BLaER1 (cell line): ENCODE measurements around the gene CREBRF.

Experiments used
- H3K27ac ChIP-seq: shearing (Covaris generic); formaldehyde crosslinking; 2 replicates; pipeline ENCODE4 v1.8.1; 2022
- H3K27me3 ChIP-seq: shearing (Covaris generic); formaldehyde crosslinking; 2 replicates; pipeline ENCODE4 v1.8.1; 2022
- H3K36me3 ChIP-seq: shearing (Covaris generic); formaldehyde crosslinking; 2 replicates; pipeline ENCODE4 v1.8.1; 2022
- H3K4me1 ChIP-seq: shearing (Covaris generic); formaldehyde crosslinking; 2 replicates; pipeline ENCODE4 v1.8.1; 2022
- H3K4me2 ChIP-seq: shearing (Covaris generic); formaldehyde crosslinking; 2 replicates; pipeline ENCODE4 v1.8.1; 2022
- H3K4me3 ChIP-seq: shearing (Covaris generic); formaldehyde crosslinking; 2 replicates; pipeline ENCODE4 v1.8.1; 2022
- H3K9ac ChIP-seq: shearing (Covaris generic); formaldehyde crosslinking; 2 replicates; pipeline ENCODE4 v1.8.1; 2022
- H3K9me3 ChIP-seq: shearing (Covaris generic); formaldehyde crosslinking; 2 replicates; pipeline ENCODE4 v1.8.1; 2022
- H4K20me1 ChIP-seq: shearing (Covaris generic); formaldehyde crosslinking; 2 replicates; pipeline ENCODE4 v1.8.1; 2022
- Cebpa-rat ChIP-seq: shearing (Covaris generic); IDR thresholded peaks from 2 replicates; pipeline ENCODE4 v1.8.1; 2022

Gene CREBRF

DNA sequence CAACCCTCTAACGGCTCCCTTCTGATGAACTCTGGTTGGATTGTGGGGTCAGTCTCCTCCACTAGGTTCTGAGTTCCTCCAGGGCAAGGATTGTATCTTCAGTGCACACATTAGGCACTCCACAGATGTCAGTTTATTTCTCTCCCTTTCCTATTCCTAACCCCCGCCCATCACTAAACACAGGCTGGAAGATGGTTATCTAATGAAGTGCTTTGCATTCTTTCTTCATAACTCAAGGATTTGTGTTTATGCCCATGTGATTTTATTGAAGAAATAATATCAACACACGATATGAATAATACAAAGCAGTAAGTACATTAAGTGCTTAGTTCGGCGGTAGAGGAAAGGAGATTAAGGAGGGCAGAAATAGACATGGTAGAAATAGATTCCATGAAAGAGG is 4.4 kb upstream of the CREBRF start:
- no peak for TF ChIP-seq Cebpa-rat
- Histone ChIP-seq H3K27me3 (no peaks in the 10 kb centered on the region), H3K9ac (no peak overlapping the region), H3K36me3 (no peaks in the 10 kb centered on the region), H3K9me3 (no peaks in the 10 kb centered on the region), H3K27ac (no peak overlapping the region), H4K20me1 (peaks cover 4% of the 10 kb centered on the region; the same call in 1 of the 2 replicates), H3K4me2 (no peak overlapping the region), H3K4me1 (peaks cover 6% of the 10 kb centered on the region; the same call in 1 of the 2 replicates), H3K4me3 (no peak overlapping the region)

DNA sequence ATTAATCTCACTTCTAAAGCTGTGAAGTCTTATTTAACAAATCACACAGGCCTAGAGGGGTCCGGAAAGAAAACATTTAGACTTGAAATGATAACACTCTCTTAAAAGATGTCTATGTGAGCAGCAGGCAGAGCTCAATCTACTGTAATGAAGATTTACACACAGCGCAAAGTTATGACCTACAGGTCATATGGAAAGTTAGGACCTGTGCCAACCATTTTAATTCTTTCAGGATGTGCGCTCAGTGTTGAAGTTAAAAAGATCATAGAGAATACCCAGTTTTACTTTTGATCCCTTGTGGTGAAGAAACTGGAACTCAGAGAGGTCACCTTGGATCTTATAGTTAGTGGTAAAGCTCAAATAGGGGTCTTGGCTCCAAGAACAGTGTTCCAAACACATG is 3.1 kb upstream of the CREBRF start:
- Histone ChIP-seq H3K27ac (no peak overlapping the region), H3K4me2 (no peak overlapping the region), H3K9me3 (no peaks in the 10 kb centered on the region), H3K36me3 (no peaks in the 10 kb centered on the region), H3K4me1 (peaks cover 10% of the 10 kb centered on the region), H4K20me1 (peaks cover 13% of the 10 kb centered on the region), H3K27me3 (no peaks in the 10 kb centered on the region), H3K4me3 (no peak overlapping the region), H3K9ac (no peak overlapping the region)
- TF ChIP-seq Cebpa-rat, result no peak

DNA sequence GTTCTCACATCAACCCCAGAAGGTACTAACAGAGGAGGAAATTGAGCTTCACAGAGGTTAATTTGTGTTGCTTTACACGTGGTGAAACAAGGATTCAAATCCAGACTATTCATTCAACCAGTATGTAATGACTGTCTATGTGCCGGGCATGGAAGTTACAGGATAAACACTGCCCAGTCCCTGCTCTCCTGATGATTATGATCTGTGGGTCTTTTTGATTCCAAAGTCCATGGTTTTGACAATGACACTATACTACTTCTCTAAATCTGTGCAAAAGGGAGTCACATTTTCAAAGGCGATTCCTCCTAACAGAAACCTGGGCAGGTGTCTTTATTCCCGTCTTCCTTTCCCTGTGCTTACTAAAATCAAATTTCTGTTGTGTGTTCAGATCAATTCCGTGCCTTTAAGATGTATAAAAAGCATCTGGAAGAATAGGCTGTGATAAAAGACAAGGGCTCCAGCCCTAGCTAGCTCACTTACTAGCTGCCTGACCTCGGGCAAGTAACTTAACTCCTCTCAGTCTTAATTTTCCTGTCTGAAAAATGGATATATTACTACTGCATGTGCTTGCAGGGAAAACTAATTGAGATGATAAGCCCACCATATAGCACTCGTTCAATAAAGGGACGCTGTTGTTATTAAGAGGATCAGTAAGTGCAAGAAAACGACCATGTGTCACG is 970 bp upstream of the CREBRF start:
- H3K4me3 ChIP-seq, result peak overlapping the region; percentile 99
- no peak overlapping the region for H3K27ac ChIP-seq
- H3K4me1 ChIP-seq, result peaks cover 18% of the 10 kb centered on the region
- peak overlapping the region; percentile 21; the same call in 1 of the 2 replicates for H3K9ac ChIP-seq
- H4K20me1 ChIP-seq, result peaks cover 34% of the 10 kb centered on the region
- peak overlapping the region; percentile 75 for H3K4me2 ChIP-seq
- no peaks in the 10 kb centered on the region for H3K27me3 ChIP-seq
- no peak for TF ChIP-seq Cebpa-rat
- peaks cover under 1% of the 10 kb centered on the region; the same call in 1 of the 2 replicates for H3K36me3 ChIP-seq
- no peaks in the 10 kb centered on the region for H3K9me3 ChIP-seq

DNA sequence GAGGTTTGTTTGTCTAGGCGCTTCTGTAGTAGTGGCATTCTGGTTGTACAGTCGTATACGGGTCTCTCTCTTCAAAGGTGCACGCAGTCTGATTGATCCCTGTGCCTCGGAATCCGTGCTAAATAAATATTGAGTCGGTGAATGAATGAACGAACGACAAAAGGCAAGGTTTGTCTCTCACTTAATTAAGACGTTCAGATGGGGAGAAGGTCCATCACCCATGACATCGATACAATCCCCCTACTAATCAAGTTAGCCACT is 500 bp upstream of the CREBRF start:
- no peak overlapping the region for H3K27ac ChIP-seq

DNA sequence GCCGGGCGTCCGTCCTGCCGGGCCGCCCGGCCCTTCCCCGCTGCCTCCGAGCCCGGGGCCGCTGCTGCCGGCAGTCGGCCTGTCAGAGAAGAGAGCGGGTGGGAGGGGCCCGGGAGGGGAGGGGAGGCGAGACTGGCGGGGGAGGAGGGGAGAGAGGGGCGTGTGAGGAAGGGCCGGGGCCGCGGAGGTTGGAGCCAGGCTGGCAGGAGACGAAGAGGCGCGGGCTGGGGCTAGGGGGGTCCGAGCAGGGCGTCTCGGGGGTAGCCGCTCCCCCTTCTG is 570 bp downstream of the CREBRF start:
- peaks cover 50% of the 10 kb centered on the region for H4K20me1 ChIP-seq

More for the DNA sequence above, 500 bp upstream of the CREBRF start:
- peak overlapping the region; percentile 21; the same call in 1 of the 2 replicates for H3K9ac ChIP-seq
- H3K9me3 ChIP-seq, result no peaks in the 10 kb centered on the region
- peak overlapping the region; percentile 75 for H3K4me2 ChIP-seq
- H3K27me3 ChIP-seq, result no peaks in the 10 kb centered on the region
- peaks cover 5% of the 10 kb centered on the region; the same call in 1 of the 2 replicates for H3K36me3 ChIP-seq
- H3K4me1 ChIP-seq, result peaks cover 18% of the 10 kb centered on the region
- peaks cover 39% of the 10 kb centered on the region for H4K20me1 ChIP-seq
- H3K4me3 ChIP-seq, result peak overlapping the region; percentile 99
- no peak for TF ChIP-seq Cebpa-rat

DNA sequence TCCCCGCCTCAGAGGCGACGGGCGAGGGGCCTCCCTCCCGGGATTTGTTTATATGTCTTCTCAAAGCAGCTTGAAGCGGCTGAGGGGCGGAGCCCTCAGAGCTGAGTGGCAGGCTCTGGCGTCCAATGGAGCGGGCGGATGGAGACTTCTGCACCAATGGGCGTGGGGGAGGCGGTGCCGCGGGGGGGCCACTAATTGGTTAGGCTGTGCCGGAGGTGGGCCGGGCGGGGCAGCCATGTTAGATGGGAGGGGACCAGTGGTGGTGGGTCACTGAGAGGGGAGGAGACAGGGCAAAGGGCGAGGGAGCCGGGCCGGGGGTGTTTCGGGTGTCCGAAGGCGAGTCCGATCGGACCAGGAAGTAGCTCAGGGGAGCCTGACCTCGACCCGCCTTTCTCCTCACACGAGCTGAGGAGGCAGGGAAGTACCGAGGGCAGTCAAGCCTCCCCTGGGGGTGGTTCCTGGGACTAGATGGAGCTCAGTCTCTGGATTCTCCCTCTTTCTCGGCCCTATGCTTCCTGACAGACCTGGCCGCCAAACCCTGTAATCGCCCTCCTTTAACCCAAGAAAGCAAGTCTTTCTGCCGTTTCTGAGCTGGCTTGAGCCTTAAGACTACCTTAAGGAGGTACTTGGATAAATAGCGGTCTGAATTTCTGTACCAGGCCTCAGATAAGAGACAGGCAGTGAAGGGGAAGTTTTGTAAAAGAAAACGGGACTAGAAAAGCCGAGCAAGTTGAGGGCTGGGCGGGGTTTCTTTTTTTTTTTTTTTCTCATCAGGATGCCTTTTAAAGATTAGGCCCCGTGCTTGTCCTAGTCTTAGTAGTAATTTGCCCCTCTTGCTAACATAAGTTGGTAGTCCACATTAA is 1.1 kb downstream of the CREBRF start:
- Histone ChIP-seq H3K36me3 (peaks cover 10% of the 10 kb centered on the region; the same call in 1 of the 2 replicates), H3K9me3 (no peaks in the 10 kb centered on the region), H4K20me1 (peaks cover 55% of the 10 kb centered on the region), H3K9ac (peak overlapping the region; percentile 87), H3K27me3 (no peaks in the 10 kb centered on the region), H3K4me3 (peak overlapping the region; percentile 99), H3K4me1 (peaks cover 18% of the 10 kb centered on the region), H3K4me2 (peak overlapping the region; percentile 85), H3K27ac (peak overlapping the region; percentile 72)
- no peak for TF ChIP-seq Cebpa-rat

More for the DNA sequence above, 570 bp downstream of the CREBRF start:
- Histone ChIP-seq H3K4me1 (peaks cover 18% of the 10 kb centered on the region), H3K4me3 (peak overlapping the region; percentile 99), H3K36me3 (peaks cover 10% of the 10 kb centered on the region; the same call in 1 of the 2 replicates), H3K27me3 (no peaks in the 10 kb centered on the region), H3K4me2 (peak overlapping the region; percentile 76), H3K9ac (peak overlapping the region; percentile 87), H3K9me3 (no peaks in the 10 kb centered on the region), H3K27ac (peak overlapping the region; percentile 81)
- no peak for TF ChIP-seq Cebpa-rat

DNA sequence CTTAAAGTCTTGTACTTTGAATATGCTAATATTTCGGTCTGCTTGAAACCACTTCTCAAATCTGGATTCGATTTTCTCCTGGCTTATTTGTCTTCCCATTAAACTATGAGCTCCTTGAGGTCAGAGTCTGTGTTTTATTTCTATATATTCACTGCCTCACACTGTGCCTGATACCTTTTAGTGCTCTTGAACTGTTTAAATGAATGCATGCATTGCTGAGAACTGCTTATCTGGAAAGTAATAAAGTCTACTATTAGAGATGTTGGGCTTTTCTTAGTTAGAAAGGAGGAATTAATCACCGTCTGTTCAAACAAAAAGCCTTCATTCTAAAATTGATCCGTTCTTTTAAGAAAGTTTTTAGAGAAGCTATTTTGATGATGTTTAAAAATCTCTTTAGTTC is 6.0 kb downstream of the CREBRF start:
- Histone ChIP-seq H3K4me2 (no peak overlapping the region), H4K20me1 (peaks cover 99% of the 10 kb centered on the region), H3K27ac (no peak overlapping the region), H3K27me3 (no peaks in the 10 kb centered on the region), H3K9ac (no peak overlapping the region), H3K9me3 (no peaks in the 10 kb centered on the region), H3K4me1 (peaks cover 22% of the 10 kb centered on the region), H3K36me3 (peaks cover 16% of the 10 kb centered on the region; the same call in 1 of the 2 replicates), H3K4me3 (no peak overlapping the region)
- no peak for TF ChIP-seq Cebpa-rat

DNA sequence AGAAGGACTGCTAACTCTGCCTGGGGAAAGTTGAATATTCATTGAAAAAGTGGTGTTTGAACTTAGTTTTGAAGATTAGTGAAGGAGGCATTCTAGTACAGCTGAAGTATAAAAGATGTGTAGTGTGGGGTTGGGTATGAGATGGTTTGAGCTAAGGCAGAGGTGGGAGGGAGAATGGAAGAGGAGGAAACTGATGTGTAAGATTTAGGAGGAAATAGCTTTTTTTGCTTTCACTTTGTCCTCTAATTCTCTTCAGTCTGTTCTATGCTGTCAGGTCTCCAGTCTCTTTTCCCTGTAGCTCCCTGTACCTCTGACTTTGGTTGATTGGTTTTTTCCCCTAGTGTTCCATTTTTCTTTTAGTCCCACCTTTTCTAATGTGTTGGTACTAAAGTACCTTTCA is 9.0 kb downstream of the CREBRF start:
- peaks cover 16% of the 10 kb centered on the region; the same call in 1 of the 2 replicates for H3K36me3 ChIP-seq
- no peaks in the 10 kb centered on the region for H3K27me3 ChIP-seq
- H4K20me1 ChIP-seq, result peaks cover 99% of the 10 kb centered on the region
- no peak overlapping the region for H3K9ac ChIP-seq
- no peak overlapping the region for H3K27ac ChIP-seq
- H3K4me3 ChIP-seq, result no peak overlapping the region
- H3K4me1 ChIP-seq, result peaks cover 16% of the 10 kb centered on the region
- TF ChIP-seq Cebpa-rat, result no peak
- no peaks in the 10 kb centered on the region for H3K9me3 ChIP-seq
- peak overlapping the region; percentile 44 for H3K4me2 ChIP-seq

DNA sequence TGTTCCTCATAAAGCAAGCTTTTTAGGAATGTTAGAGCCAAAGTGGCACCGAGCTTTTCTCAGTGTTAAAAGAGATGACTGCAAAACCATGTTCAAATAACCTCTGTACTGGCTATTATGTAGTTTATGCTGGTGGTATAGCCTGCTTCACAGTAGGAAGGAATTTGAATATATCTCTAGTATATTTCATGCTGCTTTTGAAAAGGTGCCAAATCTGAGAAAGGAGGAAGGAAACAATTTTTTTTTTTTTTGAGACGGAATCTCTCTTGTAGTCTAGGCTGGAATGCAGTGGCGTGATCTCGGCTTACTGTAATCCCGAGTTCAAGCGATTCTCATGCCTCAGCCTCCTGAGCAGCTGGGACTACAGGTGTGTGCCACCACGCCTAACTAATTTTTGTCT is 13.5 kb downstream of the CREBRF start:
- Histone ChIP-seq H3K27ac (no peak overlapping the region), H3K4me1 (peaks cover 14% of the 10 kb centered on the region), H3K9me3 (no peaks in the 10 kb centered on the region), H3K4me3 (no peak overlapping the region), H3K4me2 (no peak overlapping the region), H4K20me1 (peaks cover 98% of the 10 kb centered on the region), H3K36me3 (peaks cover 1% of the 10 kb centered on the region; the same call in 1 of the 2 replicates), H3K9ac (no peak overlapping the region), H3K27me3 (no peaks in the 10 kb centered on the region)
- TF ChIP-seq Cebpa-rat, result no peak

DNA sequence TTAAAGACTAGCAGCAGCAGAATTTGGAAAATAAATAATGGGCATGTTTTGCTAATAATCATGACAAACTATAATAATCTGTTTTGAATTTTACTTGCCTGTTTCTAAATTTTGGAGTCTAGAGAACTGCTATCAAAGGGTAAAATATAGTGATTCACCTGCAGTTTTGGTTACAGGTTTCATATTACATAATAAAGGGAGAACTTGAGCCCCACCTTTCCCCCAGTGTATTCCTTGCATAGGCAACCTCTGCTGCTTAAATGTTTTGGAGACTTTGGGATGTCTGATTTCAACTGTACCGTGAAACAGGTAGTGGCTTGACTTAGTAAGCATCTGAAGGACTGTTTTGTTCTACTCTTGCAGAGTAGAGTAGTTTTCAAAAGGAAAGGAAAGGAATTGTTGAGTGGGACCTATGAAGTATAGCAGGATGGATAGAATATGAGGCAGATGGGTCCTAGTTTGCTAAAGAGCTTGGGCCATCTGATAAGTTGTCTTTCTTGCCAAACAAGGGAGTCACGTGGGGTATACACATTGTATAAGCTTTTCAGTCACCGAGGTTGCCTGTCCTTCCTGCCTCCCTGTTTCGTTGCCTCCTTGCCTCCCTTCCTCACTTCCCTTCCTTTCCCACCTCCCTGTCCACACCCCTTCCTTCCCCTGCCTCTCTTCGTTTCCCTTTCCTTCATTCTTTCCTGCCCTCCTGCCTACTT is 19.1 kb downstream of the CREBRF start:
- H3K9me3 ChIP-seq, result no peaks in the 10 kb centered on the region
- H3K36me3 ChIP-seq, result no peaks in the 10 kb centered on the region
- H4K20me1 ChIP-seq, result peaks cover 97% of the 10 kb centered on the region
- no peak for TF ChIP-seq Cebpa-rat
- no peaks in the 10 kb centered on the region for H3K27me3 ChIP-seq
- H3K9ac ChIP-seq, result no peak overlapping the region
- H3K4me1 ChIP-seq, result no peaks in the 10 kb centered on the region
- no peak overlapping the region for H3K27ac ChIP-seq
- no peak overlapping the region for H3K4me3 ChIP-seq
- H3K4me2 ChIP-seq, result no peak overlapping the region
